ENCODE data around the gene RPTOR.

RPTOR gene

DNA sequence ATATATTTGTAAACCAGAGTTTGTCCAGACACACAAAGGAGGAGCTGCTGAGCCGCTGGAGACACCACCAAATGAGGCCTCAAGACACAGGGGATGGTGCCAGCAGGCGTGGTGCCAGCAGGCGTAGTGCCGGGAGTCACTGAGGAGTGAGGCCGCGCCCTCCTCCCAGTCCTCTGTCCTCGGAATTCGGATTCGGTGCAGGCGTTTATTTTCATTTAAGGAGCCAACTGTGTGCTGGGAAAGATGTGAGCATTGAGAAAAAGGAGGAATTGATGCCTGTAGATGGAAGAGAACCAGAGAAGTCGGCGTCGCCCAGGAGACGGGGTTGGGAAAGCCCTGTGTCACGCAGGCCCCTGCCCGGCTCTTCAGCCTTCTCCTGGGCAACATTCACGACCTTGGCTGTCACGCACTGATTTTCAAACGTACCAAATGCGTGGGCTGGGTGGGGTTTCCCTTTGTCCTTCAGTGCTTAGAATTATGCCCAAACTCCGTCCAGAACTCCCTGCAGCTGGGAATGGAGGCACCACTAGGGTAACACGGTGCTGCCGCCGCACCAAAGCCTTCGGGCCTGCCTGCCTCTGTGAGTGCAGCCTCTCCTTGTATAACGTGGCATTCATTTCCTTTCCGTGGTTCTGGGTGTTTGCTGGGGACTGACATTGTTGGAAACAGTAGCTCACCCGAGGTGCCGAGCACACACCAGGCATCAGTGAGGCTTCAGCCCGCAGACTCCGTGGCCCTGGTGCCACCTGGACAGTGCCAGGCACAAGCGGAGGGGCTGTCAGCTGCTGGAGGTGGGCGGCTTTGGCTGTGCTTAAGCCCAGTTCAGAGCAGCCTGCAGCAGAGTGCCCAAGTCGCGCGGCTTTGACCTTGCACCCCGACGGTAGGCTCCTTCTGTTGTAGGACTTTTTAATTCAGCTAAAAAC is 398.0 kb downstream of the RPTOR start:
- DNase-seq, result no peak

- DNase-seq, result no peak
Measured at GRCh38 chr17:80943346-80944145, 398.9 kb downstream of the RPTOR start.

DNA sequence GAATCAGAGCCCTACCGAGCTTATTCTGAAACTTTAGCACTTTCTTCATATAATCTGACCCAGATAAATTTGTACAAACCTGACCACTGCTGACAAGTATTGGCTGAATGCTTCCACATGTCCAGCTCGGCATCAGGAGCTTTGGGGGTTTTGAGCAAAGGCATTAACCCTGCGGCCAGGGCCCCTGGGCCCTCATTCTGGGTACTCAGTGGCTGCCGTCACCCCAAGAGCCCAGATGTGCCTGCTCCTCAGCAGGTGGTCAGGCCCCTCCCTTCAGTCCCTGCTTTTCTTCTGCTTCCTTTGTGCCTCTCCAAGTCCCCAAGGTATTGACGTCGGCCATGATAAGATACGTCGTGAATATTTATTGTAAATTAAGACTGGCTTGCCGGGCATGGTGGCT is 399.7 kb downstream of the RPTOR start:
- no peak for DNase-seq

- DNase-seq, result no peak
Measured at GRCh38 chr17:80945736-80946135, 401.1 kb downstream of the RPTOR start.

DNA sequence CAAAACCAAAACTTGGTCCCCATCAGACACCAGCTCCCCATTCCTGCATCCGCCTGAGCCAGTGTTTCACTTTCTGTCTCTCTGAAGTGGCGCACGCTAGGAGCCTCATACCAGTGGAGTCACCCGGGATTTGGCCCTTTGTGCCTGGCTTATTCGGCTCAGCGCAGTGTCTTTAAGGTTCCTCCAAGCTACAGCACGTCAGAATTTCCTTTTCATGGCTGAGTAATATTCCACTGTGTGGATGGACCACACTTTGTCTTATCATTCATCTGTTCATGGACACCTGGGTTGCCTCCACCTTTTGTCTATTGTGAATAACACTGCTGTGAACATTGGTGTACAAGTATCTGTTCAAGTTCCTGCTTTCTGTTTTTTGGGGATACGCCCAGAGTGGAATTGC is 401.8 kb downstream of the RPTOR start:
- DNase-seq, result no peak

GRCh38 chr17:80947200-80947940 is 402.7 kb downstream of the RPTOR start:
- DNase-seq, result no peak

DNA sequence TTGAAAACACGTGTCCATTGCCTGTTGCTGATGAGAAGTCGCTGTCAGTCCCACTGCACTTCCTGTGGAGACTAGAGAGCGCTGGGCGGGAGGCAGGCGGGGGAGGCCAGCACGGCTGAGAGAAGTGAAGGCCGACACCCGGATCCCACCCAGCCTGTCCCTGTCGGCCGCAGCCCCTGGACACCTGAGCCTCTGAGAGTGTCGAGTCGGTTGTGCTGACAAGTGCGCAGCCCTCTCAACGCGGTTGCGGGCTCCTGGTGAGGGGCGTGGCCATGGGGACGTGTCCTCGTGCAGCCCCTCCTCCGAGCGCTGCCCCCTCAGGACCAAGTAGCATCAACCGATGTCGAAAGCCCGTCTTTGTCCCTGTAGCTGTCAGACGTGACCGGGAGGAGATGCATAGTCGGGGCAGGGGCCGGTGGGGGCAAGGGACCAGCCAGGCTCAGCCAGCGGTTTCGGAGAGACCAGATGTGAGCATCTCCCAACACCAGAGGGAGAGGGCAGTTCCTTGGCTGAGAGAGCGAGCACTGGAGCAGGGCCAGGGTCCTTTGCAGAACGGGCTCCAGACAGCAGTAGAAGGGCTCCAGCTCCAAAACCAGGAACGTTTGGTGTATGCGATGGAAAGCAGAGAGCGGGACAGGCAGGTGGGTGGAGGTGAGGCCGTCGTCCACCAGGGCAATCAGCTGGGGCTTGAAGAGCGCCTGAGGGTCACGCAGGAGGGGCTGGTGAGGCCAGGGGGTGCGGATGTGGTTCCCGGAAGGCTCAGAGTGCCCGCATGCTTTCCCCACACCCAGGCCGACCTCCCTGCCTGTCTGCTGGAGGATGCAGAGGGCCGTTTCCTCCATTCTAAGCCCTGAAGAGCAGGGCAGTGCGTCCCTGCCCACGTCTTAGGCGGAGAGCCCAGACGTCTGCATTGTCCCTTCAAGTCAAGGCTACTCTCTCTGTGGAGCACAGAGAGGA is 403.7 kb downstream of the RPTOR start:
- no peak for DNase-seq

DNA sequence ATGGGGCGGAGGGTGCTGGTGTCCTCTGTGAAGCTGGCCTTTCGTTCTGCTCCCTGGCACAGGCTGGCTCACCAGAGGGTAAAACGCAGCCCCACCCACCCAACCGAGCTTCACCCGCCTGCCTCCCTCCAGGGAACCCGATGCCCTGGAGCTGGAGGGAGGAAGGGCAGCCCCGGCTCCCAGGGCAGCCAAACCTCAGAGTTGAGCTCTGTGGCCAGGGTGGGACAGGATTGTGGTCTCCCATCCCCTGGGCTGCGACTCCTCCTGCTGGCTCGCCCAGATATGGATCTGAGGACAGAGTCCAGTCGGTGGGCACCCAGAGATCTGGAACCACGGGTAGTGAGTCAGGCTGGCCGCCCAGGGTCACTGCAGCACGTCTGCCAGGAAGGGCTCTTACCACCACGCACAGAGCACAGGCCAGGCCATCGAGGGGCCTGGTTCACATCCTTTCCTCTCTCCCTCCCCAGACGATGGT is 404.4 kb downstream of the RPTOR start:
- DNase-seq, result no peak

DNA sequence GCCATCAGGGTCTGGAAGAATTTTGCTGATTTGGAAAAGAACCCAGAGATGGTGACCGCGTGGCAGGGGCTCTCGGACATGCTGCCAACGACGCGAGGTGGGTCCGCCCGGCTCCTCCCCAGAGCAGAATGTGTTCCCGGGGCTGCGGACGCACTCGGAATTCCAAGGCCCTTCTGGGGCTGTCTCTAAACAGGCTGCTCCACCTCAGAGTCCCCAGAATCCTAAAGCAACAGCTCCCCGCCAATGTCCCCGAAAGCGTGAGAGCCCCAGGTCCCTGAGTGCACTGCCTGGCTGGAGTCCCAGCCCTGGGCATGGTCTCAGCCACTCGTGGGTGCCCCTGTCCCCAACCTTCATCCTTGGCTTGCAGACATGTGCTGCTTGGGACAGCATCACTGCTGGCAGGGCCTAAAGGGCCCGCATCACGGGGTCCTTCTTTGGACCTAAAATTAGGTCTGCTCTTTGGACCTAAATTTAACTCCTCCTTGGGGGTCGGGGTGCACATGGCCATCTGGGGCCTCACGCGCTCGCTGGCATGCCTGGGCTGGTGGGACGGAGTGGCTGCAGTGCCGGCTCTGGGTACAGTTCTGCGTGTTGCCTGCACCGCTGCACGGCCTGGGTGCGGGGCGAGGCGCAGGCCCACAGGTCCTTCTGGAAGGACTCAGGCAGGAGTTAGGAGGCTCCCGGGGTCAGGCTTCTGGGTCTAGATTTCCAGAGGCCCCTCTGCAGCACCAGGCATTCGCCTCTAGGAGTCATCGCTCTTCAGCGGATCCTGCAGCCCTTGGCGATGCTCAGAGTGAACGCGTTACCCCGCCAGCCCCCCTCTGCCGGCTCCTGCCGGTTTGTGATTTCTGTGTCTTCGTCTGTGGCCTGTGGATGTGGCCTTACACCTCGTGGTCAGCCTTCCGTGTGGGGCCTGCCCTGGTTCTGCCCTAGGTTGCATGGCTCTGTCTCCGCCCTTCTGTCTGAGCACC is 405.1 kb downstream of the RPTOR start:
- no peak for DNase-seq

DNA sequence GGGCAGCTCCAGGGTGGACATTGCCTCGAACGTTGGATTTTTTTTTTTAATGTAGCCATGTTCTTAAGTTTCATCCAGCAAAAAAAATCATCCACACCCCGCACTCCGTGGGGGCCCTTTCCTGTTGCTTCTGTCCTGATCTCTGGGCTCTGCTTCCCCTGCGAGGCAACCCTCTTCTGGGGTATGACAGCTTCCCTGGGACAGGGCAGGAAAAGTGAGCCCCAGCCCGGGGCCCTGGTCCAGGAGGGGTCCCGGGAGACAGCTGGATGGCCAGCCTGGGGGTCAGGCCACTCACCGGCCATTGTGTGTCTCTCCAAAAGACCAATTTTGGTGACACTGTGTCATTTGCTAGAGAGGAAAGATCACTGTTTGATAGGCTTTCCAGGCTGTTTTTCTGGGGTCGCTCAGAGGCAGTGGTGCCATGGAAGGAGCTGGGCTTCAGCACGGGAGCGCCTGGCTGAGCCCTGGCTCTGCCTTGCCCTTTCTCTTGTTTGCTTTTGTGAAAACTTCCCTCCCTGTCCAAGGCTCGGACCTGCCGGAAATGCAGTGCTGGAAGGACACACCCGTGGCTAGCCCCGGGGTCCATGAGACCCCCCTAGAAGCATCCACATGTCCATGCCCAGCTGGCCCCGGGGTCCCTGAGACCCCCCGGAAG is 406.0 kb downstream of the RPTOR start:
- no peak for DNase-seq

GRCh38 chr17:80951121-80952090 is 406.8 kb downstream of the RPTOR start:
- DNase-seq, result no peak

DNA sequence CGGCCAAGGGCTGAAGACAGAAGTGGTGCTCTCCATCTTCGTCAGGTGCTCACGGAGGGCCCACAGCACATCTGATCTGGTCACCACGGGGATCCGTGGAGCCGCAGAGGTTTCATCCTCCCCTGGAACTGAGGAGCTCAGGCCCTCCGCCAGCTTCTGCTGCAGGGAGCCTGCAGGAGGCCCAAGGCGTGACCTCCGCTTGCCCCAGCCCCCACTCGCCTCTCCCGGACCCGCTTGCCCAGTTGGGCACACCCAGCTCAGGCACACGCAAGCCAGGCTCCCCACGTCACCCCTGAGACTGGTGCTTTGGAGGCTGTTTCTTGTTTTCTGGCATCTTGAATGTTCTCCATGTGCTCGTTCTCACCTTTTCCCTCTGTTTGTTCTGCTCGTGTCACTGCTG is 407.7 kb downstream of the RPTOR start:
- DNase-seq, result no peak

DNA sequence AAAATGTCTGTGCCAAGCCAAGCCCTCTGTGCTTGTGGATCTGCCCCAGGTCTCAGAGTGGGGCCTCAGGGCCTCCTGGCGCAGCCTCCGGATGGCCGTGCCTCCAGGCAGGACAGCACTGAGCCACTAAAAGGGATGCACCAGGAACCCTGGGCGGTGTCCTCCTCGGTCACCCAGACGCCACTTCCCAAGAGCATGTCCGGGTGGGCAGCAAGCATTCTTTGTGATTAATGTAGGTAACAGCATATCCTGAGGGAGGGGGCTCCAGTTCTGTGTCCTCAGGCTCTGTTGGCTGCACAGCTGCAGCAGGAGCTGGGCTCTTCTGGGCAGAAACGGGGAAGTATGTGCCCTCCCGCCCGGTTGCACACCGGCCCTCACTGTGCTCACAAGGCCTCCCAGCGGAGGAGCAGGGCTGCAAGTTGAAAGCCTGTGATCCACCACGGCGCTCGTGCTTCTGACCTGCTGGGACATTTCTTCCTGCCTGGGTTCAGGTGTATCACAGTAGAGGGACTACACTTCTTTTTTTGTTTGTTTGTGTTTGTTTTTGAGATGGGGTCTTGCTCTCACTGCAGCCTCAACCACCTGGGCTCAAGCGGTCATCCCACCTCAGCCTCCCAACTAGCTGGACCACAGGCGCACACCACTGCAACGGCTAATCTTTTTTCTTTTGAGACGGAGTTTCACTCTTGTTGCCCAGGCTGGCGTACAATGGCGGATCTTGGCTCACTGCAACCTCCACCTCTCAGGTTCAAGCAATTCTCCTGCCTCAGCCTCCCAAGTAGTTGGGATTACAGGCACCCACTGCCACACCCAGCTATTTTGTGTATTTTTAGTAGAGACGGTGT is 409.1 kb downstream of the RPTOR start:
- no peak for DNase-seq

GRCh38 chr17:80955078-80955477 is 410.4 kb downstream of the RPTOR start:
- no peak for DNase-seq

GRCh38 chr17:80955671-80956280 is 411.1 kb downstream of the RPTOR start:
- no peak for DNase-seq

- DNase-seq, result no peak
Measured at GRCh38 chr17:80956321-80957190, 411.9 kb downstream of the RPTOR start.
